Kidney epithelial cell (primary cell): ENCODE results near the gene PRDM8. TPM values are rescaled to one million over a fixed set of nuclear protein-coding genes. Genes with fewer than 3 reads are reported as not detected.

ENCODE experiments used
- DNase-seq: peaks from one replicate; pipeline ENCODE4 v3.0.0-alpha.2; 2010; ENCODE audit warnings: low read depth
- H3K27me3 ChIP-seq: 2 replicates; pipeline ENCODE4 v1.6.0; 2011; ENCODE audit warnings: low read length; ENCODE audit not compliant: control insufficient read depth, insufficient read depth
- H3K36me3 ChIP-seq: 2 replicates; pipeline ENCODE4 v1.5.1; 2011; ENCODE audit warnings: low read length; ENCODE audit not compliant: control insufficient read depth, insufficient read depth
- H3K4me3 ChIP-seq: 2 replicates; pipeline ENCODE4 v1.5.1; 2011; ENCODE audit warnings: low read depth, mild to moderate bottlenecking, control low read depth, low read length
- CTCF ChIP-seq: IDR thresholded peaks from 2 replicates; pipeline ENCODE4 v1.5.1; 2011; ENCODE audit warnings: mild to moderate bottlenecking, moderate library complexity, low read length, control low read depth, inconsistent platforms; ENCODE audit not compliant: insufficient read depth, poor library complexity, severe bottlenecking
- total RNA-seq: library from RNA; depleted of rRNA; stranded (reverse); fragments of >200 nt; gene quantifications from 2 replicates; pipeline ENCODE4 v1.2.3, GENCODE V29; 2015

Gene PRDM8
- total RNA-seq: 0.17 and 0.55 TPM in 2 replicates

GRCh38 chr4:80196922-80197573 is at the start of gene PRDM8:
TSS of gene PRDM8 (plus strand) at chr4:80197503. CDS start at chr4:80200081, 2,578 bp downstream.
- no peak for TF ChIP-seq CTCF
- Histone ChIP-seq H3K36me3 (no peaks in the 10 kb centered on the region), H3K4me3 (no peak within 1 kb of the TSS), H3K27me3 (peaks cover 57% of the 10 kb centered on the region)
- no peak for DNase-seq

- Histone ChIP-seq H3K4me3 (no peak overlapping the region), H3K36me3 (no peaks in the 10 kb centered on the region), H3K27me3 (no peaks in the 10 kb centered on the region)
- no peak for DNase-seq
- TF ChIP-seq CTCF: no peak
These were observed 46.7 kb upstream of the PRDM8 start for GRCh38 chr4:80150387-80151180.

GRCh38 chr4:80151981-80152380 is 45.3 kb upstream of the PRDM8 start:
- no peak for TF ChIP-seq CTCF
- H3K27me3 ChIP-seq: no peaks in the 10 kb centered on the region
- no peak for DNase-seq
- no peak overlapping the region for H3K4me3 ChIP-seq
- H3K36me3 ChIP-seq: no peaks in the 10 kb centered on the region

- H3K27me3 ChIP-seq: no peaks in the 10 kb centered on the region
- no peak for TF ChIP-seq CTCF
These were observed 43.3 kb upstream of the PRDM8 start for GRCh38 chr4:80153874-80154544.

GRCh38 chr4:80154545-80154933 is 42.8 kb upstream of the PRDM8 start:
- no peak for DNase-seq
- Histone ChIP-seq H3K4me3 (no peak overlapping the region), H3K36me3 (no peaks in the 10 kb centered on the region), H3K27me3 (no peaks in the 10 kb centered on the region)
- no peak for TF ChIP-seq CTCF

More at GRCh38 chr4:80153874-80154544, 43.3 kb upstream of the PRDM8 start:
- no peak for DNase-seq
- Histone ChIP-seq H3K36me3 (no peaks in the 10 kb centered on the region), H3K4me3 (no peak overlapping the region)
